ENCODE measurements around the gene ETV6. TPM values are rescaled to one million over a fixed set of nuclear protein-coding genes. Genes with fewer than 3 reads are reported as not detected.

The ETV6 gene
- total and polyA plus RNA-seq, 9 of the 15 experiments (the other 6 are each of a cell fraction or from before 2014, with no cell fraction given), result 0.81 to 12.7 (median 4.1) TPM

- Histone ChIP-seq H4K20me1 (replicated peaks; ENCODE audit: control insufficient read depth, insufficient read depth, low read length) (no peaks in the 10 kb centered on the region), H3K4me2 (ENCODE audit: insufficient read depth, low read length) (no peak overlapping the region), H3K9me3 (replicated peaks; ENCODE audit: control insufficient read depth, insufficient read depth, low read depth, low read length) (no peaks in the 10 kb centered on the region), H2AFZ (ENCODE audit: low read depth, low read length) (peak overlapping the region; percentile 40; the same call in 1 of the 2 replicates), H3K27ac (ENCODE audit: extremely low read depth, low read depth, low read length) (peak overlapping the region; percentile 82), H3K4me1 (replicated peaks in 1 of 2; ENCODE audit: control insufficient read depth in 2 of 2, insufficient read depth in 2 of 2, low read length in 2 of 2) (peaks cover 6 to 63% of the 10 kb centered on the region in 2 experiments; a peak in 4 of 5 replicates), H3K9me1 (ENCODE audit: control insufficient read depth, insufficient read depth, low read length) (no peaks in the 10 kb centered on the region), H3K36me3 (ENCODE audit: control insufficient read depth, insufficient read depth, low read length) (no peaks in the 10 kb centered on the region), H3K4me3 (no peak overlapping the region), H3K27me3 (ENCODE audit: control insufficient read depth in 2 of 2, insufficient read depth in 2 of 2, low read length in 2 of 2) (no peaks in the 10 kb centered on the region), H3K79me2 (ENCODE audit: control insufficient read depth, insufficient read depth, low read length) (peaks cover 5% of the 10 kb centered on the region; the same call in 1 of the 3 replicates), H3K9ac (ENCODE audit: insufficient read depth in 1 of 2, low read depth in 2 of 2, low read length in 2 of 2) (0 out of 4 replicates have a peak overlapping the region, but pooled peaks of 1 of the 2 experiments have one; percentile 3)
- ChIA-PET POLR2A (interaction anchor here (1.6 kb wide), 1 partner anchor 16 kb away, joined by 10 read pairs; no protein-coding TSS in a partner anchor), CTCF (ENCODE audit: low intra/inter-chr PET ratio) (no interaction called here)
- 16% methylated on average over 4 of the region's 6 CpGs for WGBS (ENCODE audit: insufficient coverage, low coverage, missing lambda C conversion rate)
- ATAC-seq, result peak; percentile 55
- peak; percentile 61 for FAIRE-seq
- intact Hi-C loops (cut with micrococcal nuclease), result loop anchor here (5.0 kb wide), 1 partner anchor 144 kb away; no protein-coding TSS in a partner anchor
- DNase-seq (ENCODE audit: extremely low read depth in 1 of 4, low spot score in 3 of 4), result peak in 2 of 4 experiments; percentile 19 to 21
- in situ Hi-C loops (cut with MboI), result no loop called here
- BruUV-seq (replicated peaks), result no TSS peak
- no peak for TF ChIP-seq SMC3 (conservative IDR thresholded peaks at IDR 0.05; ENCODE audit: insufficient read depth, low read depth, low read length)
- TF ChIP-seq E2F8 (IDR thresholded peaks at IDR 0.05; ENCODE audit: low read depth, partially characterized antibody), result no peak
- 0 out of 2 replicates have a peak, but pooled peaks have one; percentile 37 for TF ChIP-seq TEAD4 (IDR thresholded peaks at IDR 0.05; ENCODE audit: low read length)
- no peak for TF ChIP-seq TEAD4 (CRISPR knock-in tag; IDR thresholded peaks at IDR 0.05; ENCODE audit: borderline replicate concordance)
- TF ChIP-seq KDM1A (IDR thresholded peaks at IDR 0.05), result peak; percentile 50 to 59; a peak in 2 of 4 replicates
- no peak for TF ChIP-seq ZBTB33 (CRISPR knock-in tag; IDR thresholded peaks at IDR 0.05)
- no peak for TF ChIP-seq SRSF9 (IDR thresholded peaks at IDR 0.05; ENCODE audit: borderline replicate concordance, low read depth, low read length)
- 0 out of 4 replicates have a peak, but pooled peaks of 1 of the 2 experiments have one; percentile 72 for TF ChIP-seq ETV6 (IDR thresholded peaks at IDR 0.05; ENCODE audit: borderline replicate concordance in 1 of 2, low read depth in 2 of 2, low read length in 1 of 2)
- no peak for TF ChIP-seq ETV6 (CRISPR knock-in tag; IDR thresholded peaks at IDR 0.05; ENCODE audit: borderline replicate concordance)
- TF ChIP-seq CREM (IDR thresholded peaks at IDR 0.05; ENCODE audit: low read depth), result no peak
- TF ChIP-seq ZNF431 (CRISPR knock-in tag; IDR thresholded peaks at IDR 0.05), result no peak
- no peak for TF ChIP-seq MBD1 (CRISPR knock-in tag; IDR thresholded peaks at IDR 0.05)
- no peak for TF ChIP-seq NR2F6 (CRISPR knock-in tag; IDR thresholded peaks at IDR 0.05)
- 0 out of 2 replicates have a peak, but pooled peaks have one; percentile 28 for TF ChIP-seq GATA2 (CRISPR knock-in tag; IDR thresholded peaks at IDR 0.05)
- peak; percentile 84 for TF ChIP-seq HMBOX1 (IDR thresholded peaks at IDR 0.05)
Measured at GRCh38 chr12:11795913-11796459, 146.5 kb downstream of the ETV6 start.
